ENCODE results near the gene CACNA1D.

CACNA1D gene

GRCh38 chr3:53750253-53751210 is 256.1 kb downstream of the CACNA1D start:
- no peak for TF ChIP-seq CTCF (conservative IDR thresholded peaks at IDR 0.05)
- no peak for TF ChIP-seq ZFX (IDR thresholded peaks at IDR 0.05)
- no peak overlapping the region for H3K27ac ChIP-seq

GRCh38 chr3:53753518-53754183 is 259.2 kb downstream of the CACNA1D start:
- H3K27ac ChIP-seq, result no peak overlapping the region
- TF ChIP-seq CTCF (conservative IDR thresholded peaks at IDR 0.05) (no peak), ZFX (IDR thresholded peaks at IDR 0.05) (no peak)

- TF ChIP-seq CTCF (conservative IDR thresholded peaks at IDR 0.05) (no peak), ZFX (IDR thresholded peaks at IDR 0.05) (no peak)
- no peak overlapping the region for H3K27ac ChIP-seq
Measured at GRCh38 chr3:53754325-53754724, 259.9 kb downstream of the CACNA1D start.

GRCh38 chr3:53758846-53759245 is 264.4 kb downstream of the CACNA1D start:
- TF ChIP-seq ZFX (IDR thresholded peaks at IDR 0.05), result no peak
- no peak for TF ChIP-seq CTCF (conservative IDR thresholded peaks at IDR 0.05)
- no peak overlapping the region for H3K27ac ChIP-seq

GRCh38 chr3:53763353-53763752 is 268.9 kb downstream of the CACNA1D start:
- TF ChIP-seq CTCF (conservative IDR thresholded peaks at IDR 0.05), result no peak
- TF ChIP-seq ZFX (IDR thresholded peaks at IDR 0.05), result no peak
- no peak overlapping the region for H3K27ac ChIP-seq

- H3K27ac ChIP-seq, result no peak overlapping the region
- no peak for TF ChIP-seq CTCF (conservative IDR thresholded peaks at IDR 0.05)
- no peak for TF ChIP-seq ZFX (IDR thresholded peaks at IDR 0.05)
Measured at GRCh38 chr3:53764026-53764775, 269.8 kb downstream of the CACNA1D start.

Measured in C4-2B (cell line).